IPS-15b (cell line): ENCODE results near the gene CMTM6.
"Not testable (repeated sequence)": the region's sequence is repeated elsewhere in the genome, so short reads cannot be mapped to it uniquely, and the experiment has no call there.

Experiments used
- H3K27me3 ChIP-seq: one replicate; pipeline ENCODE4 v1.6.1; 2013; ENCODE audit warnings: low read length; ENCODE audit not compliant: control insufficient read depth, insufficient read depth
- H3K36me3 ChIP-seq: one replicate; pipeline ENCODE4 v1.6.1; 2013; ENCODE audit warnings: low read length; ENCODE audit not compliant: control insufficient read depth, insufficient read depth
- H3K4me1 ChIP-seq: one replicate; pipeline ENCODE4 v1.6.1; 2013; ENCODE audit warnings: mild to moderate bottlenecking, low read length; ENCODE audit not compliant: control insufficient read depth, insufficient read depth
- H3K4me3 ChIP-seq: one replicate; pipeline ENCODE4 v1.5.1; 2013; ENCODE audit warnings: low read depth, low read length
- H3K9ac ChIP-seq: one replicate; pipeline ENCODE4 v1.6.1; 2013; ENCODE audit warnings: low read depth, mild to moderate bottlenecking, low read length
- H3K9me3 ChIP-seq: one replicate; pipeline ENCODE4 v1.6.1; 2013; ENCODE audit warnings: mild to moderate bottlenecking, low read length; ENCODE audit not compliant: control insufficient read depth, insufficient read depth

CMTM6 gene

DNA sequence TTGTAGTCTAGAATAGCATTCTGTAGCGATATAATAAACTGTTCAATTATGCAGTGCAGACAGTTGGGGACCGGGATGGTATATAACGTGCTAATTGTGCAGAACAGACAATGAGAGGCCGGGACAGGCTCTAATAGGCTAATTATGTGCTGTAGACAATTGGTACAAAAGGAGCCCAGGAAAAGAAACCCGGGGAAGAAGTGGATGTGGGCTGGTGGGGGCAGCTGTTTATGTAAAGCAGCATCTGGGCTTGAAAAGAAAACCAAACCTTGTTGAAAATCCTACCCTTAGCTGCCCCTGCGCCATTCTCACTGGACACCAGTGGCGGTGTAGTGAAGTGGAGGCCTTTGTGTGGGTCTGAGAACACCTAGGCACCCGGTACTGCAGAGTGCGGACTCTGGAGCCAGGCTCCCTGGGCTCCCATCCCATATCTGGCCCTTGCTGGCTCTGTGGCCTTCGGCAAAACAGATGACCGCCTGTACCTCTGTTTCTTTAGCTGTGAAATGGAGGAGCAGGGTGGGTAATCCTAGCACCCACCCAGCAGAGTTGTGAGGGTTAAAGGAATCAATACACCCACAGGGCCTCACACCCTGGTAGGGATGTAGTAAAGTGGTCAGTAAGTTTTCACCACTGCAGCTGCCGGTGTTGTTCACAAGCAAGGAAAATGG, 51.5 kb downstream of the CMTM6 start:
- H3K9me3 ChIP-seq = no peaks in the 10 kb centered on the region
- H3K27me3 ChIP-seq = no peaks in the 10 kb centered on the region
- peaks cover 11% of the 10 kb centered on the region for H3K4me1 ChIP-seq
- no peak overlapping the region for H3K4me3 ChIP-seq
- no peak overlapping the region for H3K9ac ChIP-seq
- H3K36me3 ChIP-seq = no peaks in the 10 kb centered on the region

DNA sequence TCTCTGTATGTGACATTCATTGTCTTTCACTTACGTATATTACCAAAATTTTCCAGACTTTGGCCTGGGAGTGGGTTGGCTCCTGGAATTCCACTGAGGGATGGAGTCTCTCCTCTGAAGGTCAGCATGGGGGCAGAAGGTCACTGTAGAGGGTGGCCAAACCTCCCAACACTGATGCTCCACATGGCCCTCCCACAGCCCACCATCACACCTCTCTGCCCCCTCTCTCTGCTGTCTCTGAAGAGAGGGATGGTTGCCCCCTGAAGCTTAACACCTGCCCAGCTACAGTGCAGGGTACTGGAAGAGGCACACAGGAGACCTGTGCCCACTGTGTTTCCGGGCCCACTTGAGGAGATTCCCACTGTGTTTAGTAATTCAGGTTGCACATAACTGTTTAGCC, 52.2 kb downstream of the CMTM6 start:
- no peaks in the 10 kb centered on the region for H3K9me3 ChIP-seq
- no peaks in the 10 kb centered on the region for H3K27me3 ChIP-seq
- H3K4me1 ChIP-seq = peaks cover 11% of the 10 kb centered on the region
- H3K4me3 ChIP-seq = no peak overlapping the region
- H3K36me3 ChIP-seq = no peaks in the 10 kb centered on the region
- H3K9ac ChIP-seq = no peak overlapping the region

DNA sequence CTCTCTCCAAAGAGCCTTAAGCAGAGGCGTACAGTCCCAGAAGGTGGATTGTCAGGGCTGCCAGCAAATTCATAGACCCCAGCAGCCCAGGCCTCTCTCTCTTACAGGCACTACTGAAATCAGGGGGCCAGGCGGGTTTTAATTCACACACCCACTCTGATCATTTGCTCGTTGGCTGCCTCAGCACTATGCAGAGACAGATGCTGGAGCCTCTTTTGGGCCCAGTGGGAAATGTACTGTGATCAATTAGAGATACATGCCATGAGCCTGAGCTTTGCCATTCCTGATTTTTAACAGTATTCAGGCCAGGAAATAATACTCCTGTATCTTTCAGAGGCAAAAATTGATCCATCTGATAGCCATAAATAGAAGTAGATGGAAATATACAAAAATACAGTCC, 53.0 kb downstream of the CMTM6 start:
- Histone ChIP-seq H3K9me3 (no peaks in the 10 kb centered on the region), H3K36me3 (no peaks in the 10 kb centered on the region), H3K9ac (no peak overlapping the region), H3K4me3 (no peak overlapping the region), H3K4me1 (peaks cover 11% of the 10 kb centered on the region), H3K27me3 (no peaks in the 10 kb centered on the region)

DNA sequence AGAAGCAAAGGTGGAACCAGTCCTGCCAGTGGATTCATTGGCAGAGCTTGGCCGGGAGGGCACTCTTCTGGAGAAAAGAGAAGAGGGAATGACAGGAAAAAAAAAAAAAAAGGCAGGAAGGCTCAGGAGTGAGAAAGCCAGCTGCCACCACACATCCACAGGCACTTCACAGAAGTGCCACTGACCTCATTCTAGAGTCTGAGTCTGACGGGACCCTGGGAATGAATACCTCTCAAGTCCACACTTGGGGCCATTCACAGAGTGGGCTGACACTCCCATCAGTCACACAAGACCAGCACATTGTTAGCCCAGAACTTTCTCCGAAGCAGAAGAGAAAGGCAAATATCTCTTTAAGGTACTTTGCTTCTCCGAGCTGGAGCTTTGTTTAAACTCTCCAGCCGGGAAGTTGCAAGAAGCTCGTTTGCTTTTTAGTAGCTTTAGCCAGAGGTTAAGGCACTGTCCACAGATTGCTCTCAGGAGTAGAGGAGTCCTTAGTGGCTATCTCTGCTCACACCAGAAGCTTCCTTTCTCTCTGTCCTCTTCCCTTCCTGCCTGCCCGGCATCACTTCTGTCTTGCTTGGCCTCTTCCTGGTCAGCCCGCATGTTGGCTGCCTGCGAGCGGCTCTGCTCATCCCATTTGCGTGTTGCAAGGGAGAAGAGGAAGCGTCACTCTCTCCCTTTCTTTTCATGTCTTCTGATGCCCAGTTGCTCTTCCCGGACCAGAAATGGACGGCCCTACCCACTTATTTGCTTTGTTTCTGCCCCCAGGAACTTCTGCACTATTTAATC, 53.8 kb downstream of the CMTM6 start:
- no peak overlapping the region for H3K4me3 ChIP-seq
- no peaks in the 10 kb centered on the region for H3K9me3 ChIP-seq
- H3K9ac ChIP-seq = no peak overlapping the region
- H3K36me3 ChIP-seq = no peaks in the 10 kb centered on the region
- no peaks in the 10 kb centered on the region for H3K27me3 ChIP-seq
- H3K4me1 ChIP-seq = peaks cover 11% of the 10 kb centered on the region

DNA sequence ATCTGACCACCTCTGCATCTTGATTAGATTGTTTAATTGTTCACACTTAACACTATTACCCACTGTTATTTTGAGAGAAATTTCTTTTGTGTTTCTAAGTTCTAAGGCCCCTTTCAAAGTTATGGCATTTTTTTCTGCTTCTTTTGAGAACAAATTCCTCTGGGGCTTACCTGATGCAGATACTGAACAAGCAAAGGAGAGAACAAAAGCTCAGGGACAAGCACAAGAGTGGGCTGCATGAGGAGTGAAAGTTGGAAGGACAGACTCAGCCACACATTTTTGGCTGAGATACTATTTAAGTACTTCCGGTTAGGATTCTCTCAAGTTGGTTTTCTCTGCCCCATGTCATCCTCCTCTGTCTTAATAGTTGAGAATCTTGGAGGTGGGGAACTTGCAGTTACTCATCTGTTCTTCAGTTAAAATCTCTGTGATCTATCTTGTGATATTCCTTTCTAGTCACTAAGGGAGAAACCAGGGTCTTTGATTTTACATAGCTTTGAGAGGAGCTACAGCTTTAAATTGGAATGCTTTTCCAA, 54.7 kb downstream of the CMTM6 start:
- no peak overlapping the region for H3K4me3 ChIP-seq
- no peaks in the 10 kb centered on the region for H3K27me3 ChIP-seq
- H3K4me1 ChIP-seq = peaks cover 11% of the 10 kb centered on the region
- no peaks in the 10 kb centered on the region for H3K9me3 ChIP-seq
- no peaks in the 10 kb centered on the region for H3K36me3 ChIP-seq
- H3K9ac ChIP-seq = no peak overlapping the region

DNA sequence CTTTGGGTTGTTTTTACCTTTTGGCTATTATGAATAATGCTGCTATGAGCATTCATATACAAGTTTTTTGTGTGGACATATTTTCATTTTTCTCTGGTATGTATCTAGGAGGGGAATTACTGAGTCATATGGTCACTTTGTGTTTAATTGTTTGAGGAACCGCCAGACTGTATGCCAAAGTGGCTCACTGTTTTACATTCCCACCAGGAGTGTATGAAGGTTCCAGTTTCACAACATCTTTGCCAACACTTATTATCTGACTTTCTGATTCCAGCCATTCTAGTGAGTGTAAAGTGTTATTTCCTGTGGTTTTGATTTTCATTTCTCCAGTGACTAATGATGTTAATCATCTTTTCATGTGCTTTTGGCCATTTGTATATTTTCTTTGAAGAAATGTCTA, 59.2 kb downstream of the CMTM6 start:
- peaks cover 8% of the 10 kb centered on the region for H3K4me1 ChIP-seq
- H3K27me3 ChIP-seq = no peaks in the 10 kb centered on the region
- no peak overlapping the region for H3K9ac ChIP-seq
- no peaks in the 10 kb centered on the region for H3K36me3 ChIP-seq
- H3K4me3 ChIP-seq = no peak overlapping the region
- H3K9me3 ChIP-seq = no peaks in the 10 kb centered on the region

DNA sequence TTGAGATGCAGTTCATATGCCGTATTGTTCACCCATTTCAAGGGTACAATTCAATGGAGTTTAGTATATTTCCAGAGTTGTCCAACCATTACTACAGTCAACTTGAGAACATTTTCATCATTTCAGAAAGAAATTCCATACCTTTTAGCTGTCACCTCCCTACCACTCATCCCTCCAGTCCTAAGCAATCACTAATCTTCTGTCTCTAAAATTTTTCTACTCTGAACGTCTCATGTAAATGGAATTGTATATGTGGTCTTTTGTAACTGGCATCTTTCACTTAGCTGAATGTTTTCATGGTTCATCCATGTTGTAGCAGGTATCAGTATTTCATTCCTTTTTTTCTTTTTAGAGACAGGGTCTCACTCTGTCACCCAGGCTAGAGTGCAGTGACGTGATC, 59.9 kb downstream of the CMTM6 start:
- Histone ChIP-seq H3K9ac (no peak overlapping the region), H3K36me3 (no peaks in the 10 kb centered on the region)

DNA sequence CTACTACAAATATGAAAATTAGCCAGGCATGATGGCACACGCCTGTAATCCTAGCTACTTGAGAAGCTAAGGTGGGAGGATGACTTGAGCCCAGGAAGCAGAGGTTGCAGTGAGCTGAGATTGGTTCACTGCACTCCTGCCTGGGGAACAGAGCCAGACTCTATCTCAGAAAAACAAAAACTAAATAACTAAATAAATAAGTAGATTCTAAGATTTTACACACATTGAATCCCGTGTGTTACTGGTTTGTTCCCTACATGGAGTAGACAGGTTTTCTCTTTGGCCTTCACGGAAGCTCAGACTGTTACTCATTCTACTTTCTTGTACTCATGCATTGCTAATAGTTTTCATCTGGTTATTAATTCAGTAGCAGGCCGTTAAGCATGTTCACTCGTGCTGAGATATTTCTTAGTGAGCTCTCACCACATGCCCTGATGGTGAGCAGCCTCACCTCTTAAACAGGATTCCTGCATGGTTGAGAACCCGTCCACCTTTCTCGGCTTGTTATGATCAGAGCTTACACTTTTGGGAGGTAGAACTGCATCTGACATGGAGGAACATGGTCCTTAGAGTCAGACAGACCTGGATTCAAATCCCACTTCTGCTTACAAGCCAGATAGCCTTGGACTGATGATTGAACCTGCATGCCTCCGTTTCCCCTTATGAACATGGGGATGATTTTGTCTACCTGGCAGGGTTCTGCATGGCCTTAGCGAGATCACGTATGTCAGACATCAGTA, 61.9 kb downstream of the CMTM6 start:
- H3K4me1 ChIP-seq = peaks cover 3% of the 10 kb centered on the region
- H3K4me3 ChIP-seq = no peak overlapping the region
- H3K27me3 ChIP-seq = no peaks in the 10 kb centered on the region
- H3K36me3 ChIP-seq = no peaks in the 10 kb centered on the region
- no peaks in the 10 kb centered on the region for H3K9me3 ChIP-seq
- H3K9ac ChIP-seq = no peak overlapping the region

More for the DNA sequence above, 59.9 kb downstream of the CMTM6 start:
- Histone ChIP-seq H3K4me1 (peaks cover 4% of the 10 kb centered on the region), H3K4me3 (no peak overlapping the region), H3K27me3 (no peaks in the 10 kb centered on the region), H3K9me3 (no peaks in the 10 kb centered on the region)

DNA sequence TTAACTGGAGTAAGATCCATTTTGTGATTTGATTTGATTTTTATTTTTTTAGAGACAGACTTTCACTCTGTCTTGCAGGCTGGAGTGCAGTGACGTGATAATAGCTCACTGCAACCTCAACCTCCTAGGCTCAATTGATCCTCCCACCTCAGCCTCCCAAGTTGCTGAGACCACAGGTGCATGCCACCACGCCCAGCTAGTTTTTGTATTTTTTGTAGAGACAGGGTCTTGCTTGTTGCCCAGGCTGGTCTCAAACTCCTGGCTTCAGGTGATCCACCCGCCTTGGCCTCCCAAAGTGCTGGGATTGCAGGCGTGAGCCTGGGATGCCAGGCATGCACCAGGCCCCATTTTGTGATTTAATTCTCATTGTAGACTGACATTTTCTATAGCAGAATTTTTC, 63.2 kb downstream of the CMTM6 start:
- H3K27me3 ChIP-seq, H3K9me3 ChIP-seq, H3K36me3 ChIP-seq, H3K4me1 ChIP-seq, H3K4me3 ChIP-seq, H3K9ac ChIP-seq: not testable (repeated sequence)

DNA sequence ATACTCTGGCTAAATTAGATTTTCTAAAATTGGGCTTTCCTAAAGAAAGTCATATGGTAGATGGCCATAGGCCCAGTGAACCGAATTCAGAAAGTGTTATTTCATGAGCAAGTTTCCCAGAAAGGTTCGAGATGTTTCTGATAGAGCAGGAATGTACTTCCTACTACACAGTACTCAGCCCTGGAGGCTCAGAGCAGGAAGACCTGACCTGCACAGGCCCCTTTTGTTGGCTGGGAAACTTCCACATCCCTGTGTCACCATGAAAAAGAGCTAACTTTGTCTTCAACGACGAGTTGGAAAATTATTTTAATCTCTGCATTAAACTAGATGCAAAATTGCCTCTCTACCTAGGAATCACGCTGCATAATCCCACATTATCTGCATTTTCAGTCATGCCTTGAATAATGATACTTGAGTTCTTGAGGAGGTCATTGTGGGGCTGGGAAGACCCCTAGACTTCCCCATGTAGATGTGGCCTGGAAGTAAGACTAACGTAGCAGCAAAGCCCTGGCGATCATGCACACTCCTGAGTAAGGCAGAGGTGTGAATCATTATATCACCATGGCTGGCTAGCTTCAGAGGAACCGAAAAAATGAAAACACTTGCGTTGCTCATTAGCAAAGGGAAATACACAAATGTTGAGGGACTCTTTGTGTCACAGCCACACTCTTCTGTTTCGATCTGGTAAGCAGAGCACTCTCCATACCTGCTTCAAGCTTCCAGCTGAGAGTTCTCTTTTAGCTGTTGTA, 63.9 kb downstream of the CMTM6 start:
- Histone ChIP-seq H3K4me1 (peaks cover 3% of the 10 kb centered on the region), H3K27me3 (no peaks in the 10 kb centered on the region), H3K9me3 (no peaks in the 10 kb centered on the region), H3K36me3 (no peaks in the 10 kb centered on the region), H3K9ac (no peak overlapping the region), H3K4me3 (no peak overlapping the region)

DNA sequence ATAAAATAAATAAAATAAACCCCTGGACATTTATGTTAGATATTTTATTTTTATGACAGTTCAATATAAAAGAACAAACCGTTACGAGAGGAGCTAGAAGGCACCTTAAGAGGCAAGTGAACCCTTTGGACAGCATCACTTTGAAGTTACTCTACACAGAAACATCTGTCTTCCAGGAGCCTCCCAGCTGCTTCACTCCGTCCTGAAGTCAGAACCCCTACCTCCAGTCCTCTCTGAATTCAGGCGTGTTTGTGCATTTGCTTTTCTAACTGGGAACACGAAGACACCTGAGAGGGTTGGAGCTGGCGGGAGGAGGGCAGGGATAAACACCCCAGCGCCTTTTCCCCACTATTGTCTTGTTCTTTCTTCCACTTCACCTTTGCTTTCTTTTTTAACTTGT, 64.8 kb downstream of the CMTM6 start:
- H3K36me3 ChIP-seq = no peaks in the 10 kb centered on the region
- H3K9me3 ChIP-seq = no peaks in the 10 kb centered on the region
- H3K9ac ChIP-seq = no peak overlapping the region
- no peak overlapping the region for H3K4me3 ChIP-seq
- no peaks in the 10 kb centered on the region for H3K27me3 ChIP-seq
- peaks cover 3% of the 10 kb centered on the region for H3K4me1 ChIP-seq
